Activated CD8-positive, alpha-beta T cell treated with anti-CD3 and anti-CD28 coated beads for 36 hours (primary cell): Measurements from ENCODE around the gene TULP1. TPM values are rescaled to one million over a fixed set of nuclear protein-coding genes. Genes with fewer than 3 reads are reported as not detected.
A peak's percentile ranks its signal among the peaks of the same experiment; 100 is the strongest.

Source experiments
- ATAC-seq: fragments of 200-7000 bp; cut with Tn5 transposase; one replicate; pipeline ENCODE4 v1.10.0; 2021; ENCODE audit warnings: mild to moderate bottlenecking, moderate library complexity
- CTCF ChIA-PET: fragments of 350-600 bp; sonication (Branson Sonifier 250); formaldehyde crosslinking; loops from one replicate; lab custom pipeline; 2021; ENCODE audit warnings: antibody characterized with exemption; lab: Charles Lee
- POLR2A ChIA-PET: fragments of 350-600 bp; sonication (Branson Sonifier 250); formaldehyde crosslinking; loops from one replicate; lab custom pipeline; 2021; ENCODE audit warnings: antibody characterized with exemption; lab: Charles Lee
- DNase-seq: peaks from one replicate; pipeline ENCODE4 v3.0.0-alpha.2; 2020
- H3K27ac Mint-ChIP-seq: one replicate; pipeline ENCODE4 v1.8.0; 2021; ENCODE audit warnings: mild to moderate bottlenecking, mixed read lengths
- H3K27me3 Mint-ChIP-seq: one replicate; pipeline ENCODE4 v1.8.0; 2021; ENCODE audit warnings: mixed read lengths
- H3K36me3 Mint-ChIP-seq: one replicate; pipeline ENCODE4 v1.8.0; 2021; ENCODE audit warnings: low read depth, mixed read lengths
- H3K4me1 Mint-ChIP-seq: one replicate; pipeline ENCODE4 v1.8.0; 2021; ENCODE audit warnings: low read depth, mixed read lengths
- H3K4me3 Mint-ChIP-seq: one replicate; pipeline ENCODE4 v1.8.0; 2021; ENCODE audit warnings: mild to moderate bottlenecking, moderate library complexity, mixed read lengths
- H3K9me3 Mint-ChIP-seq: one replicate; pipeline ENCODE4 v1.8.0; 2021; ENCODE audit warnings: mixed read lengths
- CTCF ChIP-seq: fragments of 200-600 bp; IDR thresholded peaks from one replicate; pipeline ENCODE4 v1.8.0; 2022; ENCODE audit warnings: antibody characterized with exemption, mild to moderate bottlenecking
- intact Hi-C: fragments of 100-400 bp; cut with micrococcal nuclease; formaldehyde crosslinking; loops from one replicate; pipeline ENCODE4 v1.10.0; 2022
- total RNA-seq, 2 experiments: library from RNA; stranded (reverse); gene quantifications; one replicate each; pipeline ENCODE4 v1.2.3, GENCODE V29; 2021

The TULP1 gene
- total RNA-seq, 2 experiments from 2014 or later: not detected

GRCh38 chr6:35496841-35497570, 15.7 kb downstream of the TULP1 start, which contains the start of gene TEAD3:
Gene TEAD3 (minus strand): TSS chr6:35497079.
- H3K27me3 Mint-ChIP-seq: peaks cover 11% of the 10 kb centered on the region
- ATAC-seq (peak; percentile 74), DNase-seq (peak; percentile 48)
- intact Hi-C loops: no loop called here
- no peaks in the 10 kb centered on the region for H3K36me3 Mint-ChIP-seq
- TF ChIP-seq CTCF: no peak
- peaks cover 14% of the 10 kb centered on the region for H3K4me1 Mint-ChIP-seq
- ChIA-PET POLR2A (interaction anchor here (0.6 to 24.5 kb wide), 5 partner anchors 10 to 76 kb away, joined by 3 to 327 read pairs (median 4); partner anchors contain the start of gene RPL10A), CTCF (interaction anchor here (1.0 to 1.8 kb wide), 6 partner anchors 8 to 240 kb away, joined by 3 to 5 read pairs (median 3); partner anchors contain the start of gene ARMC12)
- H3K9me3 Mint-ChIP-seq: no peaks in the 10 kb centered on the region
- H3K27ac Mint-ChIP-seq: peak within 1 kb of the TSS; percentile 75
- peak within 1 kb of the TSS; percentile 72 for H3K4me3 Mint-ChIP-seq

- peaks cover 14% of the 10 kb centered on the region for H3K4me1 Mint-ChIP-seq
- ChIA-PET POLR2A (interaction anchor here (0.9 to 24.5 kb wide), 5 partner anchors 11 to 46 kb away, joined by 3 to 327 read pairs (median 4); partner anchors contain the start of gene RPL10A), CTCF (interaction anchor here (1.0 to 1.8 kb wide), 3 partner anchors 15 to 237 kb away, joined by 3 to 5 read pairs (median 4); no protein-coding TSS in a partner anchor)
- H3K27ac Mint-ChIP-seq: no peak overlapping the region
- ATAC-seq (no peak), DNase-seq (no peak)
- TF ChIP-seq CTCF: no peak
- peak overlapping the region; percentile 59 for H3K4me3 Mint-ChIP-seq
- no peaks in the 10 kb centered on the region for H3K36me3 Mint-ChIP-seq
- peaks cover 9% of the 10 kb centered on the region for H3K27me3 Mint-ChIP-seq
- intact Hi-C loops: no loop called here
- no peaks in the 10 kb centered on the region for H3K9me3 Mint-ChIP-seq
These were observed 16.5 kb downstream of the TULP1 start for GRCh38 chr6:35496036-35496840.

GRCh38 chr6:35495258-35496035, 17.2 kb downstream of the TULP1 start:
- intact Hi-C loops: no loop called here
- ATAC-seq: no peak
- Mint-ChIP-seq H3K9me3 (no peaks in the 10 kb centered on the region), H3K4me1 (peaks cover 14% of the 10 kb centered on the region), H3K27ac (no peak overlapping the region), H3K27me3 (peaks cover 6% of the 10 kb centered on the region), H3K36me3 (no peaks in the 10 kb centered on the region), H3K4me3 (peak overlapping the region; percentile 59)
- no peak for DNase-seq
- POLR2A ChIA-PET: interaction anchor here (1.0 to 24.5 kb wide), 3 partner anchors 11 to 24 kb away, joined by 5 to 327 read pairs (median 5); partner anchors contain the start of gene RPL10A
- no peak for TF ChIP-seq CTCF
- CTCF ChIA-PET: no interaction called here

GRCh38 chr6:35494161-35494563, 18.5 kb downstream of the TULP1 start:
- TF ChIP-seq CTCF: no peak
- CTCF ChIA-PET: no interaction called here

More at GRCh38 chr6:35494161-35494563, 18.5 kb downstream of the TULP1 start:
- intact Hi-C loops: no loop called here
- H3K27me3 Mint-ChIP-seq: peaks cover 6% of the 10 kb centered on the region
- ATAC-seq (no peak), DNase-seq (no peak)
- no peaks in the 10 kb centered on the region for H3K36me3 Mint-ChIP-seq
- POLR2A ChIA-PET: interaction anchor here (1.4 to 24.5 kb wide), 2 partner anchors 13 to 22 kb away, joined by 5 to 327 read pairs; partner anchors contain the start of gene RPL10A
- H3K9me3 Mint-ChIP-seq: no peaks in the 10 kb centered on the region
- no peak overlapping the region for H3K27ac Mint-ChIP-seq
- peaks cover 14% of the 10 kb centered on the region for H3K4me1 Mint-ChIP-seq
- H3K4me3 Mint-ChIP-seq: no peak overlapping the region
